PC-3 (cell line): ENCODE measurements around the gene TSHZ2. TPM values are rescaled to one million over a fixed set of nuclear protein-coding genes. Genes with fewer than 3 reads are reported as not detected.

Experiments used
- ATAC-seq: fragments of 200-7000 bp; cut with Tn5 transposase; 2 replicates; pipeline ENCODE4 v1.9.1; 2020; ENCODE audit warnings: mild to moderate bottlenecking, moderate library complexity
- BruUV-seq: library from RNA; stranded (reverse); fragments of 400-500 nt; replicated peaks from 2 replicates; lab custom pipeline; 2021; lab: Mats Ljungman, UMichigan
- CTCF ChIA-PET: fragments of 300-600 bp; sonication (Branson Sonifier 250); formaldehyde crosslinking; loops from one replicate; lab custom pipeline; 2022; ENCODE audit warnings: antibody characterized with exemption; lab: Charles Lee
- POLR2A ChIA-PET: fragments of 300-600 bp; sonication (Branson Sonifier 250); formaldehyde crosslinking; loops from one replicate; lab custom pipeline; 2022; ENCODE audit warnings: antibody characterized with exemption; ENCODE audit not compliant: unreplicated experiment; lab: Charles Lee
- DNase-seq: peaks from one replicate; pipeline ENCODE4 v3.0.0-alpha.2; 2015
- H2AFZ ChIP-seq: fragments of 300-600 bp; sonication (generic); 2 replicates; pipeline ENCODE4 v1.6.0; 2016; ENCODE audit warnings: antibody characterized with exemption, low read length
- H3F3A ChIP-seq: fragments of 300-600 bp; sonication (generic); one replicate; pipeline ENCODE4 v1.6.0; 2017; ENCODE audit warnings: antibody characterized with exemption, low read length, control low read depth, mild to moderate bottlenecking; ENCODE audit not compliant: unreplicated experiment
- H3K27ac ChIP-seq: fragments of 300-600 bp; sonication (generic); 2 replicates; pipeline ENCODE4 v1.5.1; 2016; ENCODE audit warnings: mild to moderate bottlenecking, low read length
- H3K27me3 ChIP-seq: fragments of 300-600 bp; sonication (generic); 2 replicates; pipeline ENCODE4 v1.6.1; 2016; ENCODE audit warnings: low read length, mixed read lengths
- H3K36me3 ChIP-seq: fragments of 300-600 bp; sonication (generic); 2 replicates; pipeline ENCODE4 v1.6.1; 2016; ENCODE audit warnings: low read depth, mixed run types, low read length, mixed read lengths
- H3K4me1 ChIP-seq: fragments of 300-600 bp; sonication (generic); 2 replicates; pipeline ENCODE4 v1.5.1; 2016; ENCODE audit warnings: low read length; ENCODE audit not compliant: insufficient read depth
- H3K4me2 ChIP-seq: fragments of 300-600 bp; sonication (generic); 2 replicates; pipeline ENCODE4 v1.6.0; 2016; ENCODE audit warnings: low read length
- H3K4me3 ChIP-seq: fragments of 300-600 bp; sonication (generic); 2 replicates; pipeline ENCODE4 v1.5.1; 2016; ENCODE audit warnings: mild to moderate bottlenecking, low read length, mixed read lengths
- H3K79me2 ChIP-seq: fragments of 300-600 bp; sonication (generic); 2 replicates; pipeline ENCODE4 v1.6.1; 2017; ENCODE audit warnings: low read length, mixed read lengths
- H3K9ac ChIP-seq: fragments of 300-600 bp; sonication (generic); 2 replicates; pipeline ENCODE4 v1.6.0; 2016; ENCODE audit warnings: mild to moderate bottlenecking, low read length
- H3K9me2 ChIP-seq: fragments of 300-600 bp; sonication (generic); replicated peaks from 2 replicates; pipeline ENCODE4 v1.6.1; 2016; ENCODE audit warnings: mixed run types, low read length, mixed read lengths
- H3K9me3 ChIP-seq: fragments of 300-600 bp; sonication (generic); 2 replicates; pipeline ENCODE4 v1.6.1; 2016; ENCODE audit warnings: low read length, mixed read lengths
- H4K20me1 ChIP-seq: fragments of 300-600 bp; sonication (generic); 2 replicates; pipeline ENCODE4 v1.6.1; 2016; ENCODE audit warnings: low read length, mixed read lengths
- CTCF ChIP-seq: fragments of 300-600 bp; sonication (generic); conservative IDR thresholded peaks from 2 replicates; pipeline ENCODE4 v1.5.1; 2017; ENCODE audit warnings: antibody characterized with exemption, low read depth, mild to moderate bottlenecking, low read length
- EZH2 ChIP-seq: fragments of 300-600 bp; sonication (generic); IDR thresholded peaks from one replicate; pipeline ENCODE4 v1.6.1; 2017; ENCODE audit warnings: antibody characterized with exemption, mild to moderate bottlenecking, low read length; ENCODE audit not compliant: unreplicated experiment
- EZH2phosphoT487 ChIP-seq: fragments of 300-600 bp; sonication (generic); IDR thresholded peaks from 2 replicates; pipeline ENCODE4 v1.6.1; 2018; ENCODE audit warnings: mild to moderate bottlenecking, antibody characterized with exemption, low read length, borderline replicate concordance
- intact Hi-C: fragments of 100-400 bp; cut with micrococcal nuclease; formaldehyde crosslinking; loops from 2 replicates; pipeline ENCODE4 v1.9.0; 2023
- total RNA-seq: library from RNA; depleted of rRNA; stranded (reverse); fragments of >200 nt; gene quantifications from 2 replicates; pipeline ENCODE4 v1.2.3, GENCODE V29; 2014

The TSHZ2 gene
- total RNA-seq, 1 experiment from 2014 or later: not detected

- Histone ChIP-seq H3F3A (no peaks in the 10 kb centered on the region), H3K9ac (no peak overlapping the region), H3K27ac (no peak overlapping the region), H3K27me3 (peaks cover 72% of the 10 kb centered on the region), H3K4me1 (no peaks in the 10 kb centered on the region), H4K20me1 (no peaks in the 10 kb centered on the region), H3K36me3 (no peaks in the 10 kb centered on the region), H3K9me3 (no peaks in the 10 kb centered on the region), H3K4me2 (no peak overlapping the region), H3K4me3 (no peak overlapping the region), H3K79me2 (no peaks in the 10 kb centered on the region), H3K9me2 (no peaks in the 10 kb centered on the region), H2AFZ (no peak overlapping the region)
- TF ChIP-seq CTCF (no peak), EZH2phosphoT487 (no peak), EZH2 (no peak)
- DNase-seq (no peak), ATAC-seq (no peak)
- intact Hi-C loops: no loop called here
- no TSS peak for BruUV-seq
- ChIA-PET CTCF (no interaction called here), POLR2A (no interaction called here)
These were observed 12.3 kb downstream of the TSHZ2 start for GRCh38 chr20:52984451-52984810.

GRCh38 chr20:52985687-52986086 is 13.5 kb downstream of the TSHZ2 start:
- H3K9me3 ChIP-seq: no peaks in the 10 kb centered on the region
- DNase-seq (no peak), ATAC-seq (no peak)
- TF ChIP-seq EZH2 (no peak), CTCF (no peak)
- no peaks in the 10 kb centered on the region for H3K36me3 ChIP-seq
- no peaks in the 10 kb centered on the region for H3K9me2 ChIP-seq
- no peaks in the 10 kb centered on the region for H3F3A ChIP-seq
- CTCF ChIA-PET: no interaction called here
- H4K20me1 ChIP-seq: no peaks in the 10 kb centered on the region
- H3K4me2 ChIP-seq: no peak overlapping the region
- no peak overlapping the region for H2AFZ ChIP-seq
- H3K27me3 ChIP-seq: peaks cover 65% of the 10 kb centered on the region
- H3K4me1 ChIP-seq: no peaks in the 10 kb centered on the region
- no peak overlapping the region for H3K4me3 ChIP-seq
- H3K9ac ChIP-seq: no peak overlapping the region
- intact Hi-C loops: no loop called here
- POLR2A ChIA-PET: no interaction called here
- no peak overlapping the region for H3K27ac ChIP-seq
- H3K79me2 ChIP-seq: no peaks in the 10 kb centered on the region
- no TSS peak for BruUV-seq

- Histone ChIP-seq H3K4me2 (no peak overlapping the region), H3K9me2 (no peaks in the 10 kb centered on the region), H3K27ac (no peak overlapping the region), H3K36me3 (no peaks in the 10 kb centered on the region), H3K9me3 (no peaks in the 10 kb centered on the region), H4K20me1 (no peaks in the 10 kb centered on the region), H3K4me3 (no peak overlapping the region), H3K27me3 (peaks cover 55% of the 10 kb centered on the region), H3K9ac (no peak overlapping the region), H2AFZ (no peak overlapping the region), H3F3A (no peaks in the 10 kb centered on the region), H3K4me1 (no peaks in the 10 kb centered on the region), H3K79me2 (no peaks in the 10 kb centered on the region)
- no TSS peak for BruUV-seq
- DNase-seq (no peak), ATAC-seq (no peak)
- no peak for TF ChIP-seq EZH2phosphoT487
- TF ChIP-seq EZH2: no peak
- no peak for TF ChIP-seq CTCF
- POLR2A ChIA-PET: no interaction called here
- CTCF ChIA-PET: no interaction called here
- intact Hi-C loops: no loop called here
These were observed 15.1 kb downstream of the TSHZ2 start for GRCh38 chr20:52987295-52987694.
